Measurements from ENCODE around the gene CLEC20A. TPM values are rescaled to one million over a fixed set of nuclear protein-coding genes. Genes with fewer than 3 reads are reported as not detected.

Gene CLEC20A
- total and polyA plus RNA-seq, 9 of the 15 experiments (the other 6 are each of a cell fraction or from before 2014, with no cell fraction given), result not detected

DNA sequence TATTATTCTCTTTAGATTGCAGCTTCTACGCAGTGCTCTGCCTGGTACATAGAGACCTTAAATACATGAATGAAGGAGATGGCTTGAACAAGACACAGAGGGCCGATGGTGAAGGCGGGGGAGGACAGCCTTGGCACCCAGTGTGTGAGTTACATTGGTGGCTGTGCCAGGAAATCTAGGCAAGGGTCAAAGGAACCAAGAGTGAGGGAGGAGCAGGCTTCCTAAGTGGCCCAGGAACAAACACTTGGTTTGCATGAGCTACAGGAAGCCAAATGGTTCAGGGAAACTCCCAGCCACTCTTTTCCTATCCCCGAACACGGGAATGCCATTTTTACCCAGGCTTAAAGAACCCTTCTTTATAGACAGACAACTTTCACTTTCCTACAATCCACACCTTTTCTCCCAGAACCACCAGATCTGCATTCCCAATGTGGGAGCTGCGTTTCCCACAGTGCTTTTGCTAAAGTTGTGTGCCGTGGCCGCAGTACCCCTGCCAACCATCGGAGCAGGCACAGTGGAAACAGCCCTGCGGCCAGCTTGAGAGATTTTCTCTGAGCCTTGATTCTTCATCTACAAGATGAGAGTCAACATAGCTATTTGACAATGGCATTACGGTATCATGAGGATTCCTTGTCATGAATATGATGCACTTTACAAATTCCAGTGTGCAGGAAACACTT lies 3.5 kb upstream of the CLEC20A start:
- BruUV-seq (replicated peaks), result no TSS peak
- ATAC-seq (no peak), DNase-seq (ENCODE audit: extremely low read depth in 1 of 4, low spot score in 3 of 4) (no peak), FAIRE-seq (no peak)
- Histone ChIP-seq H2AFZ (ENCODE audit: low read depth, low read length) (no peak overlapping the region), H3K27ac (ENCODE audit: extremely low read depth, low read depth, low read length) (no peak overlapping the region), H3K27me3 (ENCODE audit: control insufficient read depth in 2 of 2, insufficient read depth in 2 of 2, low read length in 2 of 2) (peaks cover 27 to 76% of the 10 kb centered on the region in 2 experiments), H3K4me2 (ENCODE audit: insufficient read depth, low read length) (no peak overlapping the region), H4K20me1 (replicated peaks; ENCODE audit: control insufficient read depth, insufficient read depth, low read length) (no peaks in the 10 kb centered on the region; the same call in 1 of the 2 replicates), H3K4me3 (no peak overlapping the region), H3K9ac (ENCODE audit: insufficient read depth in 1 of 2, low read depth in 2 of 2, low read length in 2 of 2) (no peak overlapping the region), H3K36me3 (ENCODE audit: control insufficient read depth, insufficient read depth, low read length) (no peaks in the 10 kb centered on the region), H3K9me1 (ENCODE audit: control insufficient read depth, insufficient read depth, low read length) (peaks cover 3% of the 10 kb centered on the region), H3K9me3 (replicated peaks; ENCODE audit: control insufficient read depth, insufficient read depth, low read depth, low read length) (no peaks in the 10 kb centered on the region), H3K4me1 (replicated peaks in 1 of 2; ENCODE audit: control insufficient read depth in 2 of 2, insufficient read depth in 2 of 2, low read length in 2 of 2) (no peaks in the 10 kb centered on the region), H3K79me2 (ENCODE audit: control insufficient read depth, insufficient read depth, low read length) (no peaks in the 10 kb centered on the region)
- 2% methylated on average over 11 of the region's 11 CpGs for WGBS (ENCODE audit: insufficient coverage, low coverage, missing lambda C conversion rate)
- POLR2A ChIA-PET, result interaction anchor here (0.7 to 1.0 kb wide), 3 partner anchors 9 to 31 kb away, joined by 3 to 4 read pairs (median 3); partner anchors contain the start of gene TEX35
- intact Hi-C loops (cut with micrococcal nuclease) (loop anchor here (2.0 kb wide), 1 partner anchor 189 kb away; no protein-coding TSS in a partner anchor), in situ Hi-C loops (cut with MboI) (no loop called here)
- no peak for TF ChIP-seq TFAM (CRISPR knock-in tag; conservative IDR thresholded peaks at IDR 0.05)
- no peak for TF ChIP-seq ZNF324 (CRISPR knock-in tag; IDR thresholded peaks at IDR 0.05)
- TF ChIP-seq RBBP5 (IDR thresholded peaks at IDR 0.05; ENCODE audit: borderline replicate concordance, insufficient read depth, low read length, poor library complexity, severe bottlenecking), result no peak
- TF ChIP-seq DACH1 (IDR thresholded peaks at IDR 0.05; ENCODE audit: partially characterized antibody), result no peak
- no peak for TF ChIP-seq SETDB1 (IDR thresholded peaks at IDR 0.05; ENCODE audit: low read length)
- no peak for TF ChIP-seq EP300 (IDR thresholded peaks at IDR 0.05; ENCODE audit: low read length)
- TF ChIP-seq RCOR1 (IDR thresholded peaks at IDR 0.05; ENCODE audit: borderline replicate concordance in 1 of 2, low read depth in 2 of 2, low read length in 2 of 2), result no peak
- no peak for TF ChIP-seq ZC3H8 (IDR thresholded peaks at IDR 0.05)
- TF ChIP-seq EHMT2 (IDR thresholded peaks at IDR 0.05), result no peak
- TF ChIP-seq TBP (optimal IDR thresholded peaks at IDR 0.05; ENCODE audit: low read depth, low read length), result no peak
- no peak for TF ChIP-seq PRPF4 (IDR thresholded peaks at IDR 0.05; ENCODE audit: insufficient read depth, low read depth, low read length, poor library complexity, severe bottlenecking)
- no peak for TF ChIP-seq ATF1 (CRISPR knock-in tag; IDR thresholded peaks at IDR 0.05)
- TF ChIP-seq ATF1 (tag; IDR thresholded peaks at IDR 0.05), result no peak
- no peak for TF ChIP-seq RBFOX2 (IDR thresholded peaks at IDR 0.05; ENCODE audit: low read depth, low read length)
- no peak for TF ChIP-seq NFE2 (IDR thresholded peaks at IDR 0.05; ENCODE audit: low read depth)
- no peak for TF ChIP-seq NFYB (IDR thresholded peaks at IDR 0.05; ENCODE audit: extremely low read depth, insufficient read length)
- no peak for TF ChIP-seq MYNN (IDR thresholded peaks at IDR 0.05)
- TF ChIP-seq MYNN (CRISPR knock-in tag; IDR thresholded peaks at IDR 0.05), result no peak
- CTCF ChIA-PET (ENCODE audit: low intra/inter-chr PET ratio), result no interaction called here

All from K562 (cell line).